ENCODE data around the gene TNIP2. TPM values are rescaled to one million over a fixed set of nuclear protein-coding genes. Genes with fewer than 3 reads are reported as not detected.
"Not testable (repeated sequence)": the region's sequence is repeated elsewhere in the genome, so short reads cannot be mapped to it uniquely, and the experiment has no call there.

TNIP2 gene
- total and polyA plus RNA-seq, 9 donors = 15.7 to 19.6 (median 17.7) TPM

- Histone ChIP-seq H3K27me3 (ENCODE audit: control insufficient read depth, insufficient read depth, low read length) (no peaks in the 10 kb centered on the region), H3K27ac (ENCODE audit: low read length) (no peak overlapping the region)
- WGBS (ENCODE audit: insufficient coverage) = 79% methylated on average over 4 of the region's 9 CpGs
These were observed 12.0 kb upstream of the TNIP2 start for GRCh38 chr4:2768124-2768523.

GRCh38 chr4:2767705-2768074 is 11.6 kb upstream of the TNIP2 start:
- Histone ChIP-seq H3K4me1 (ENCODE audit: control insufficient read depth, insufficient read depth, low read length) (peaks cover 18% of the 10 kb centered on the region), H3K36me3 (ENCODE audit: control insufficient read depth, insufficient read depth, low read length) (no peaks in the 10 kb centered on the region), H3K9me3 (replicated peaks; ENCODE audit: control insufficient read depth, low read depth, low read length) (no peaks in the 10 kb centered on the region), H3K27ac (ENCODE audit: low read length) (no peak overlapping the region), H3K4me3 (ENCODE audit: low read length) (no peak overlapping the region), H3K27me3 (ENCODE audit: control insufficient read depth, insufficient read depth, low read length) (no peaks in the 10 kb centered on the region)
- 28% methylated on average over 3 of the region's 11 CpGs for WGBS (ENCODE audit: insufficient coverage)
- DNase-seq = no peak

More at GRCh38 chr4:2768124-2768523, 12.0 kb upstream of the TNIP2 start:
- Histone ChIP-seq H3K36me3 (ENCODE audit: control insufficient read depth, insufficient read depth, low read length) (no peaks in the 10 kb centered on the region), H3K9me3 (replicated peaks; ENCODE audit: control insufficient read depth, low read depth, low read length) (no peaks in the 10 kb centered on the region), H3K4me3 (ENCODE audit: low read length) (no peak overlapping the region), H3K4me1 (ENCODE audit: control insufficient read depth, insufficient read depth, low read length) (peaks cover 18% of the 10 kb centered on the region)
- no peak for DNase-seq

GRCh38 chr4:2767046-2767704 is 11.0 kb upstream of the TNIP2 start:
- WGBS (ENCODE audit: insufficient coverage) = 92% methylated on average over 4 of the region's 5 CpGs
- Histone ChIP-seq H3K27me3 (ENCODE audit: control insufficient read depth, insufficient read depth, low read length) (no peaks in the 10 kb centered on the region), H3K9me3 (replicated peaks; ENCODE audit: control insufficient read depth, low read depth, low read length) (no peaks in the 10 kb centered on the region), H3K4me3 (ENCODE audit: low read length) (no peak overlapping the region), H3K4me1 (ENCODE audit: control insufficient read depth, insufficient read depth, low read length) (peaks cover 18% of the 10 kb centered on the region), H3K36me3 (ENCODE audit: control insufficient read depth, insufficient read depth, low read length) (no peaks in the 10 kb centered on the region), H3K27ac (ENCODE audit: low read length) (no peak overlapping the region)
- DNase-seq = no peak

- no peak for DNase-seq
- H3K4me1 ChIP-seq (ENCODE audit: control insufficient read depth, insufficient read depth, low read length) = peaks cover 18% of the 10 kb centered on the region
- no peaks in the 10 kb centered on the region for H3K27me3 ChIP-seq (ENCODE audit: control insufficient read depth, insufficient read depth, low read length)
- no peak overlapping the region for H3K27ac ChIP-seq (ENCODE audit: low read length)
- 85% methylated on average over 11 of the region's 12 CpGs for WGBS (ENCODE audit: insufficient coverage)
- H3K9me3 ChIP-seq (replicated peaks; ENCODE audit: control insufficient read depth, low read depth, low read length) = no peaks in the 10 kb centered on the region
- H3K4me3 ChIP-seq (ENCODE audit: low read length) = no peak overlapping the region
- no peaks in the 10 kb centered on the region for H3K36me3 ChIP-seq (ENCODE audit: control insufficient read depth, insufficient read depth, low read length)
These were observed 9.8 kb upstream of the TNIP2 start for GRCh38 chr4:2765832-2766526.

GRCh38 chr4:2763511-2763967 is 7.4 kb upstream of the TNIP2 start:
- Histone ChIP-seq H3K36me3 (ENCODE audit: control insufficient read depth, insufficient read depth, low read length) (no peaks in the 10 kb centered on the region), H3K27ac (ENCODE audit: low read length) (peak overlapping the region; percentile 20), H3K4me1 (ENCODE audit: control insufficient read depth, insufficient read depth, low read length) (peaks cover 12% of the 10 kb centered on the region), H3K27me3 (ENCODE audit: control insufficient read depth, insufficient read depth, low read length) (no peaks in the 10 kb centered on the region), H3K9me3 (replicated peaks; ENCODE audit: control insufficient read depth, low read depth, low read length) (no peaks in the 10 kb centered on the region), H3K4me3 (ENCODE audit: low read length) (peak overlapping the region; percentile 48)
- WGBS (ENCODE audit: insufficient coverage) = 43% methylated on average over 23 of the region's 23 CpGs
- DNase-seq = peak; percentile 55

- not testable (repeated sequence) for H3K9me3 ChIP-seq (replicated peaks; ENCODE audit: control insufficient read depth, low read depth, low read length); DNase-seq; H3K4me3 ChIP-seq (ENCODE audit: low read length); H3K27ac ChIP-seq (ENCODE audit: low read length); H3K27me3 ChIP-seq (ENCODE audit: control insufficient read depth, insufficient read depth, low read length); H3K36me3 ChIP-seq (ENCODE audit: control insufficient read depth, insufficient read depth, low read length); H3K4me1 ChIP-seq (ENCODE audit: control insufficient read depth, insufficient read depth, low read length)
- 91% methylated on average over 22 of the region's 42 CpGs for WGBS (ENCODE audit: insufficient coverage)
These were observed 6.6 kb upstream of the TNIP2 start for GRCh38 chr4:2762486-2763370.

GRCh38 chr4:2762048-2762447 is 5.9 kb upstream of the TNIP2 start:
- H3K9me3 ChIP-seq (replicated peaks; ENCODE audit: control insufficient read depth, low read depth, low read length) = no peaks in the 10 kb centered on the region
- H3K27me3 ChIP-seq (ENCODE audit: control insufficient read depth, insufficient read depth, low read length) = no peaks in the 10 kb centered on the region
- peaks cover 5% of the 10 kb centered on the region for H3K4me1 ChIP-seq (ENCODE audit: control insufficient read depth, insufficient read depth, low read length)
- no peaks in the 10 kb centered on the region for H3K36me3 ChIP-seq (ENCODE audit: control insufficient read depth, insufficient read depth, low read length)
- WGBS (ENCODE audit: insufficient coverage) = 64% methylated on average over 5 of the region's 5 CpGs
- no peak for DNase-seq
- no peak overlapping the region for H3K4me3 ChIP-seq (ENCODE audit: low read length)
- H3K27ac ChIP-seq (ENCODE audit: low read length) = no peak overlapping the region

- Histone ChIP-seq H3K36me3 (ENCODE audit: control insufficient read depth, insufficient read depth, low read length) (no peaks in the 10 kb centered on the region), H3K27me3 (ENCODE audit: control insufficient read depth, insufficient read depth, low read length) (no peaks in the 10 kb centered on the region), H3K4me3 (ENCODE audit: low read length) (no peak overlapping the region), H3K9me3 (replicated peaks; ENCODE audit: control insufficient read depth, low read depth, low read length) (no peaks in the 10 kb centered on the region), H3K27ac (ENCODE audit: low read length) (no peak overlapping the region), H3K4me1 (ENCODE audit: control insufficient read depth, insufficient read depth, low read length) (peaks cover 12% of the 10 kb centered on the region)
- no peak for DNase-seq
- WGBS (ENCODE audit: insufficient coverage) = 66% methylated on average over 11 of the region's 14 CpGs
These were observed 5.1 kb upstream of the TNIP2 start for GRCh38 chr4:2761035-2761923.

GRCh38 chr4:2757426-2757825 is 1.3 kb upstream of the TNIP2 start:
- Histone ChIP-seq H3K9me3 (replicated peaks; ENCODE audit: control insufficient read depth, low read depth, low read length) (no peaks in the 10 kb centered on the region), H3K27ac (ENCODE audit: low read length) (no peak overlapping the region), H3K4me1 (ENCODE audit: control insufficient read depth, insufficient read depth, low read length) (peaks cover 17% of the 10 kb centered on the region), H3K36me3 (ENCODE audit: control insufficient read depth, insufficient read depth, low read length) (peaks cover 4% of the 10 kb centered on the region), H3K27me3 (ENCODE audit: control insufficient read depth, insufficient read depth, low read length) (no peaks in the 10 kb centered on the region), H3K4me3 (ENCODE audit: low read length) (no peak overlapping the region)
- DNase-seq = no peak
- WGBS (ENCODE audit: insufficient coverage) = 86% methylated on average over 3 of the region's 3 CpGs

Data from muscle of leg (tissue), 11 donors.